Upper lobe of left lung (tissue), 6 donors: Measurements from ENCODE around the gene PTGIS. TPM values are rescaled to one million over a fixed set of nuclear protein-coding genes. Genes with fewer than 3 reads are reported as not detected.

Source experiments
- ATAC-seq, 2 donors: fragments of 200-7000 bp; cut with Tn5 transposase; one replicate each; pipeline ENCODE4 v1.9.1; 2022; ENCODE audit warnings: mild to moderate bottlenecking in 2 of 2, moderate library complexity in 2 of 2; ENCODE audit not compliant: low FRiP score in 2 of 2
- DNase-seq, 2 donors: peaks; one replicate each; pipeline ENCODE4 v3.0.0-alpha.2; 2019 to 2020
- H3K27ac ChIP-seq, 4 donors: fragments of 200-600 bp; sonication (generic); one replicate each; pipeline ENCODE4 v1.5.1; 2016 to 2019
- H3K27me3 ChIP-seq, 4 donors: fragments of 200-600 bp; sonication (generic); one replicate each; pipeline ENCODE4 v1.5.1; 2017 to 2019
- H3K36me3 ChIP-seq, 4 donors: fragments of 200-600 bp; sonication (generic); one replicate each; pipeline ENCODE4 v1.5.1; 2016 to 2019
- H3K4me1 ChIP-seq, 4 donors: fragments of 200-600 bp; sonication (generic); one replicate each; pipeline ENCODE4 v1.5.1; 2018 to 2019
- H3K4me3 ChIP-seq, 4 donors: fragments of 200-600 bp; sonication (generic); one replicate each; pipeline ENCODE4 v1.5.1; 2017 to 2019; ENCODE audit warnings: mild to moderate bottlenecking in 2 of 4, moderate library complexity in 1 of 4
- H3K9me3 ChIP-seq, 4 donors: fragments of 200-600 bp; sonication (generic); one replicate each; pipeline ENCODE4 v1.5.1; 2018 to 2019
- EP300 ChIP-seq, 4 donors: sonication (generic); formaldehyde crosslinking; IDR thresholded peaks; one replicate each; pipeline ENCODE4 v1.5.1; 2017; ENCODE audit warnings: antibody characterized with exemption in 4 of 4, control low read depth in 2 of 4
- POLR2A ChIP-seq, 4 donors: fragments of 450-650 bp; IDR thresholded peaks; one replicate each; pipeline ENCODE4 v1.5.1; 2016 to 2017; ENCODE audit warnings: antibody characterized with exemption in 4 of 4, mild to moderate bottlenecking in 2 of 4
- POLR2AphosphoS5 ChIP-seq, 2 donors: sonication (generic); formaldehyde crosslinking; IDR thresholded peaks; one replicate each; pipeline ENCODE4 v1.5.1; 2017; ENCODE audit warnings: antibody characterized with exemption in 2 of 2
- WGBS, 2 donors: methylation state at CpG; one replicate each; pipeline ENCODE4 v1.1.5; 2017 to 2018; 5-methylcytosine and 5-hydroxymethylcytosine counted together
- total RNA-seq, 6 donors: library from RNA; depleted of rRNA in 4 of 6; stranded (reverse); fragments of >200 nt in 4 of 6; gene quantifications; one replicate each; pipeline versions ENCODE4 v1.1.0 to v1.2.1, GENCODE V29; 2016 to 2021
- TF ChIP-seq, protein P1 (sequence below), 6 experiments: fragments of 450-650 bp in 4 of 6; fragments of 200-600 bp in 2 of 6; sonication (generic) in 2 of 6; IDR thresholded peaks; one replicate each; pipeline ENCODE4 v1.5.1; 2016 to 2019; ENCODE audit warnings: antibody characterized with exemption in 6 of 6
- donor health status: DM: no; HTN: no; CAD: no; lungs with moderate emphysema.
- donor health status: DM: no; HTN: yes; CAD: no; lungs with severe emphysema.

Gene PTGIS
- total RNA-seq, 6 donors from 2014 or later: 8.2 to 71.4 (median 18.4) TPM

DNA sequence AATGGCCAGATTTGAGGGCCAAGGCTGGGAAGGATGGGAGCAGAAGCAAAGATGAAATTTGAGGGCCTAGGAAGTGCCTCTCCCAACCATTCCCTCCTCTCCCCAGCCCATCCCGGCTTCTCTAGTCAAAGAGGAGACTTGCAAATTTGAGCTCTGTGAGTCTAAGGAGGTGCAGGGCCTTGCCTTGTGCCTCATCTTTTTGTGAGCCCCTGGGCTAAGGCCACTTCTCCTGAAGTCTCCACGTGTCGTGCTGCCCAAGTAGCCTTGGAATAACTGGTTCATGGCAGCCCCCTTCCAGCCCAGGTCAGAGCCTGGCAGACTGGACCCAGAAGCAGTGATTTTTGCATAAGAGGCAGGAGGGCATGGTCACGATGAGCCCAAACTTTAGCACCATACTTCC lies 6.7 kb downstream of the PTGIS start:
- Histone ChIP-seq H3K4me3 (no peak overlapping the region), H3K36me3 (no peaks in the 10 kb centered on the region), H3K27ac (peak overlapping the region in 1 of 4 donors; percentile 49), H3K9me3 (peaks cover 0 to under 1% (median 0%) of the 10 kb centered on the region in 4 donors), H3K27me3 (peaks cover 0 to 2% (median 0%) of the 10 kb centered on the region in 4 donors), H3K4me1 (peaks cover 7 to 14% (median 9%) of the 10 kb centered on the region in 4 donors)
- ATAC-seq (no peak), DNase-seq (no peak)
- WGBS, 2 donors: 79 to 81% methylated on average over 4 of the region's 4 CpGs
- TF ChIP-seq POLR2A (IDR thresholded peaks at IDR 0.05) (no peak), EP300 (IDR thresholded peaks at IDR 0.05) (no peak)
- TF ChIP-seq, protein P1, sequence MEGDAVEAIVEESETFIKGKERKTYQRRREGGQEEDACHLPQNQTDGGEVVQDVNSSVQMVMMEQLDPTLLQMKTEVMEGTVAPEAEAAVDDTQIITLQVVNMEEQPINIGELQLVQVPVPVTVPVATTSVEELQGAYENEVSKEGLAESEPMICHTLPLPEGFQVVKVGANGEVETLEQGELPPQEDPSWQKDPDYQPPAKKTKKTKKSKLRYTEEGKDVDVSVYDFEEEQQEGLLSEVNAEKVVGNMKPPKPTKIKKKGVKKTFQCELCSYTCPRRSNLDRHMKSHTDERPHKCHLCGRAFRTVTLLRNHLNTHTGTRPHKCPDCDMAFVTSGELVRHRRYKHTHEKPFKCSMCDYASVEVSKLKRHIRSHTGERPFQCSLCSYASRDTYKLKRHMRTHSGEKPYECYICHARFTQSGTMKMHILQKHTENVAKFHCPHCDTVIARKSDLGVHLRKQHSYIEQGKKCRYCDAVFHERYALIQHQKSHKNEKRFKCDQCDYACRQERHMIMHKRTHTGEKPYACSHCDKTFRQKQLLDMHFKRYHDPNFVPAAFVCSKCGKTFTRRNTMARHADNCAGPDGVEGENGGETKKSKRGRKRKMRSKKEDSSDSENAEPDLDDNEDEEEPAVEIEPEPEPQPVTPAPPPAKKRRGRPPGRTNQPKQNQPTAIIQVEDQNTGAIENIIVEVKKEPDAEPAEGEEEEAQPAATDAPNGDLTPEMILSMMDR (IDR thresholded peaks at IDR 0.05): no peak

DNA sequence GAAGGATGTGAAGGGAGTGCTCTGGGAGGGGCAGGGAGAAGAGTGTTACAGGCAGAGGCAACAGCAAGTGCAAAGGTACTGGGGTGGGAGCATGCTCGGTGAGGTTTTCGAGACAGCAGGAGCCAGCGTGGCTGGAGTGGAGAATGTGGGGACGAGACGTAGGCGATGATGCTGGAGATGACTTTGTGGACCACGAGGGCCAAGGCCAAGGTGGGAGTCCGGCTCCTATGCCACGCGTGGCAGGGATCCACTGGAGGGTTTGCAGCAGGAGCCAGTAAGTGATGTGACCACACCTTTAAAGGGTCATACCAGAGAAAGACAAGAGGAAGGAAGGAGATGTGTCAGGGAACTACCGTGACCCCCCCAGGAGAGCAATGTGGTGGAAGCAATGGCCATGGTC lies 7.3 kb downstream of the PTGIS start:
- ATAC-seq: no peak
- Histone ChIP-seq H3K4me1 (peaks cover 7 to 14% (median 9%) of the 10 kb centered on the region in 4 donors), H3K36me3 (no peaks in the 10 kb centered on the region), H3K27me3 (peaks cover 0 to 2% (median 0%) of the 10 kb centered on the region in 4 donors), H3K4me3 (no peak overlapping the region), H3K27ac (no peak overlapping the region), H3K9me3 (peaks cover 0 to 5% (median 0%) of the 10 kb centered on the region in 4 donors)
- WGBS, 2 donors: 84 to 89% methylated on average over 11 of the region's 11 CpGs
- no peak for DNase-seq
- TF ChIP-seq EP300 (IDR thresholded peaks at IDR 0.05) (no peak), POLR2A (IDR thresholded peaks at IDR 0.05) (no peak), POLR2AphosphoS5 (IDR thresholded peaks at IDR 0.05) (no peak)
- TF ChIP-seq, protein P1 (IDR thresholded peaks at IDR 0.05): no peak

DNA sequence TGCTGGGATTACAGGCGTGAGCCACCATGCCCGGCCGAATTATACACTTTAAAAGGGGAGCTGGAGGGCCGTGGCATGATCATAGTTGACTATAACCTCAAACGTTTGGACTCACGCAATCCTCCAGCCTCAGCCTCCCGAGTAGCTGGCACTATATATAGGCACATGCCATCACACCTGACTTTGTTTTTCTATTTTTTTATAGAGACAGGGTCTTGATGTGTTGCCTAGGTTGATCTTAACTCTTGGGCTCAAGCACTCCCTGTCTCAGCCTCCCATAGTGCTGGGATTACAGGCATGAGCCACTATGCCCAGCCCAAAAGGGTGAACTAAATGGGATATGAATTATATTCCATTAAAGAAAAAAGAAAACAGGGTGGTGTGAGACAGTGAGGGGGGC lies 7.8 kb downstream of the PTGIS start:
- WGBS, 2 donors: 91 to 95% methylated on average over 7 of the region's 7 CpGs
- no peak for DNase-seq
- no peaks in the 10 kb centered on the region for H3K36me3 ChIP-seq
- peaks cover 0 to 5% (median 0%) of the 10 kb centered on the region in 4 donors for H3K9me3 ChIP-seq
- no peak for ATAC-seq
- H3K4me1 ChIP-seq: peaks cover 7 to 14% (median 9%) of the 10 kb centered on the region in 4 donors
- no peak for TF ChIP-seq POLR2A (IDR thresholded peaks at IDR 0.05)
- TF ChIP-seq, protein P1 (IDR thresholded peaks at IDR 0.05): no peak
- no peak for TF ChIP-seq EP300 (IDR thresholded peaks at IDR 0.05)
- no peak for TF ChIP-seq POLR2AphosphoS5 (IDR thresholded peaks at IDR 0.05)
- no peak overlapping the region for H3K27ac ChIP-seq
- H3K4me3 ChIP-seq: no peak overlapping the region
- peaks cover 0 to 2% (median 0%) of the 10 kb centered on the region in 4 donors for H3K27me3 ChIP-seq

DNA sequence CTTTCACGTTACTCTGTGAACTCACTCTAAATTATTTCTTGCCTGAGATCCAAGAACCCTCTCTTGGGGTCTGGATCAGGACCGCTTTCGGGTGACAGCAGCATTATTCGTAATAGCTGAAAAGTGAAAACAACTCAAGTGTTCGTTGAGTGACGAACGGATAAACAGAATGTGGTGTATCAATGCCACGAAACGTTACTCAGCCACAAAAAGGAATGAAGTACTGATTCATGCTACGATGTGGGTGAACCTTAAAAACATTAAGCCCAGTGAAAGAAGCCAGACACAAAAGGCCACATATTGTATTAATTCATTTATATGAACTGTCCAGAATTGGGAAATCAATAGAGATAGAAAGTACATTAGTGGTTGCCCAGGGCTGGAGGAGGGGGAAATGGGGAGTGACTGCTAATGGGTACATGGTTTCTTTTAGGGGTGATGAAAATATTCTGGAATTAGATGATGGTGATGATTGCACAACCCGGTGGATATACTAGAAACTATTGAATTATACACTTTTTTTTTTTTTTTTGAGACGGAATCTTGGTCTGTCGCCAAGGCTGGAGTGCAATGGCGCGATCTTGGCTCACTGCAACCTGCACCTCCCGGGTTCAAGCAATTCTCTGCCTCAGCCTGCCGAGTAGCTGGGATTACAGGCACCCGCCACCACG lies 8.4 kb downstream of the PTGIS start:
- no peak for TF ChIP-seq EP300 (IDR thresholded peaks at IDR 0.05)
- peaks cover 7 to 14% (median 9%) of the 10 kb centered on the region in 4 donors for H3K4me1 ChIP-seq
- 81% methylated on average over 19 of the region's 19 CpGs for WGBS, 2 donors
- H3K36me3 ChIP-seq: no peaks in the 10 kb centered on the region
- DNase-seq (no peak), ATAC-seq (peak in 1 of 2 donors; percentile 85)
- H3K9me3 ChIP-seq: peaks cover 0 to 5% (median 0%) of the 10 kb centered on the region in 4 donors
- peaks cover 0 to 2% (median 0%) of the 10 kb centered on the region in 4 donors for H3K27me3 ChIP-seq
- H3K4me3 ChIP-seq: no peak overlapping the region
- H3K27ac ChIP-seq: peak overlapping the region in 1 of 4 donors; percentile 30

DNA sequence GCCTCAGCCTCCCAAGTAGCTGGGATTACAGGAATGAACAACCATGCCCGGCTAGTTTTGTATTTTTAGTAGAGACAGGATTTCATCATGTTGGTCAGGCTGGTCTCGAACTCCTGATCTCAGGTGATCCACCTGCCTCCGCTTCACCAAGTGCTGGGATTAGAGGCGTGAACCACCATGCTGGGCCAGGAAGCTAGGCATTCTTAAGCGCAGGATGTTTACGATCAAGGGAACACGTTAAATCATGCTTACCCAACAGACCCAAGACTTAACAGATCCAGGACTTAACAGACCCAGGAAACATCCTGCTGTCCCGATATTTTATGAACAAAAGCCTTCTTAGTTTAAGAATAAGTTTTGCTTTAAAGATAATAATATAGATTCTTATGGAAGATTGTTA lies 9.1 kb downstream of the PTGIS start:
- Histone ChIP-seq H3K9me3 (peaks cover 0 to 5% (median 0%) of the 10 kb centered on the region in 4 donors), H3K4me3 (no peak overlapping the region), H3K27me3 (peaks cover 0 to 2% (median 0%) of the 10 kb centered on the region in 4 donors), H3K36me3 (no peaks in the 10 kb centered on the region), H3K27ac (peak overlapping the region in 1 of 4 donors; percentile 30), H3K4me1 (peaks cover 7 to 14% (median 9%) of the 10 kb centered on the region in 4 donors)
- TF ChIP-seq EP300 (IDR thresholded peaks at IDR 0.05): no peak
- no peak for TF ChIP-seq POLR2AphosphoS5 (IDR thresholded peaks at IDR 0.05)
- TF ChIP-seq, protein P1 (IDR thresholded peaks at IDR 0.05): no peak
- TF ChIP-seq POLR2A (IDR thresholded peaks at IDR 0.05): no peak
- DNase-seq (no peak), ATAC-seq (no peak)
- 65 to 68% methylated on average over 8 of the region's 8 CpGs for WGBS, 2 donors
